Uterus (tissue), 2 donors: Measurements from ENCODE around the gene RAP1B.

Experiments
- POLR2A ChIP-seq, 2 donors: fragments of 450-650 bp; IDR thresholded peaks; one replicate each; pipeline ENCODE4 v1.6.1; 2016; ENCODE audit warnings: antibody characterized with exemption in 2 of 2, mild to moderate bottlenecking in 1 of 2, moderate library complexity in 1 of 2
- TF ChIP-seq, protein P1 (sequence below), 4 experiments: fragments of 200-600 bp in 2 of 4; fragments of 450-650 bp in 2 of 4; sonication (generic) in 2 of 4; IDR thresholded peaks; one replicate each; pipeline ENCODE4 v1.5.1; 2016 to 2019; ENCODE audit warnings: antibody characterized with exemption in 4 of 4, mild to moderate bottlenecking in 2 of 4, moderate library complexity in 1 of 4

DNA sequence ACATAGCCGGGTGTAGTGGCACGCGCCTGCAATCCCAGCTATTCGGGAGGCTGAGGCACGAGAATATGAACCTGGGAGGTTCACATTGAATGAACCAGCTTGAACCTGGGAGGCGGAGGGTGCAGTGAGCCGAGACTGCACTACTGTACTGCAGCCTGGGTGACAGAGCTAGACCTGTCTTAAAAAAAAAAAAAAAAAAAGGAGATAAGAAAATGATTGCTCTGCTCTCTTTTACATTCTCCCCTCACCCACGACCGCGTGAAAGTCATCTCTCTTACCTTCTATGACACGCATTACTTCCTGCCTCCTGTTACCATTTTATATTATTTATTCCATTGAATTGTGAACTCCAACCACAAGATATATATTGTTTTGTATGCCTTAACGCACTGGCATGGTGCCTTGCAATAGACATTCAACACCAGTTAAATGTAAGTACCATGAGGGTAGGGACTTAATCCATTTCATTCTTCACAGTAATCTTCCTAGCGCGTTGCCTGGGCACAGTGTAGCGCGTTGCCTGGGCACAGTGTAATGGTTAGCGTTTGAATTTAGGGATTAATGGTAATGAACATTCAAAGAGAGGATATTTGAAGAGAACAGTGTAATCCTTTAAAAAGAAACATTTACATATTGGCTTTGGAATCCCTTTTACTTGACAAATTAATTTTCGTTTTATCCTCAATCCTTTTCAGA is 2.7 kb downstream of the RAP1B start:
- TF ChIP-seq, protein P1, sequence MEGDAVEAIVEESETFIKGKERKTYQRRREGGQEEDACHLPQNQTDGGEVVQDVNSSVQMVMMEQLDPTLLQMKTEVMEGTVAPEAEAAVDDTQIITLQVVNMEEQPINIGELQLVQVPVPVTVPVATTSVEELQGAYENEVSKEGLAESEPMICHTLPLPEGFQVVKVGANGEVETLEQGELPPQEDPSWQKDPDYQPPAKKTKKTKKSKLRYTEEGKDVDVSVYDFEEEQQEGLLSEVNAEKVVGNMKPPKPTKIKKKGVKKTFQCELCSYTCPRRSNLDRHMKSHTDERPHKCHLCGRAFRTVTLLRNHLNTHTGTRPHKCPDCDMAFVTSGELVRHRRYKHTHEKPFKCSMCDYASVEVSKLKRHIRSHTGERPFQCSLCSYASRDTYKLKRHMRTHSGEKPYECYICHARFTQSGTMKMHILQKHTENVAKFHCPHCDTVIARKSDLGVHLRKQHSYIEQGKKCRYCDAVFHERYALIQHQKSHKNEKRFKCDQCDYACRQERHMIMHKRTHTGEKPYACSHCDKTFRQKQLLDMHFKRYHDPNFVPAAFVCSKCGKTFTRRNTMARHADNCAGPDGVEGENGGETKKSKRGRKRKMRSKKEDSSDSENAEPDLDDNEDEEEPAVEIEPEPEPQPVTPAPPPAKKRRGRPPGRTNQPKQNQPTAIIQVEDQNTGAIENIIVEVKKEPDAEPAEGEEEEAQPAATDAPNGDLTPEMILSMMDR (IDR thresholded peaks at IDR 0.05): no peak
- no peak for TF ChIP-seq POLR2A (IDR thresholded peaks at IDR 0.05)
